Pancreas (tissue), 10 donors: ENCODE results near the gene BEGAIN. TPM values are rescaled to one million over a fixed set of nuclear protein-coding genes. Genes with fewer than 3 reads are reported as not detected.

Source experiments
- ATAC-seq, 4 donors: fragments of 200-7000 bp; cut with Tn5 transposase; one replicate each; pipeline versions ENCODE4 v1.8.0 to v1.9.1; 2020; ENCODE audit warnings: mild to moderate bottlenecking in 4 of 4, moderate library complexity in 4 of 4
- DNase-seq, 6 donors: peaks; one replicate each; pipeline ENCODE4 v3.0.0-alpha.2; 2020
- FAIRE-seq: peaks from 2 replicates; lab custom pipeline; 2012; peaks lifted over from hg19 to GRCh38; lab: Jason Lieb, UNC
- H3K27ac ChIP-seq, 4 donors: fragments of 200-600 bp; sonication (generic); 1 replicate in 3 of 4; 2 replicates in 1 of 4; pipeline versions ENCODE4 v1.5.0 to v1.8.0; 2020
- H3K27me3 ChIP-seq, 4 donors: fragments of 200-600 bp; one replicate each; pipeline ENCODE4 v1.8.0; 2021
- H3K36me3 ChIP-seq, 3 donors: fragments of 200-600 bp; sonication (generic) in 1 of 3; one replicate each; pipeline versions ENCODE4 v1.5.0 to v1.8.0; 2020 to 2021
- H3K4me1 ChIP-seq, 3 donors: fragments of 200-600 bp; one replicate each; pipeline ENCODE4 v1.8.0; 2021
- H3K4me3 ChIP-seq, 4 donors: fragments of 200-600 bp; sonication (generic) in 2 of 4; one replicate each; pipeline versions ENCODE4 v1.5.0 to v1.8.0; 2020 to 2021
- H3K9me3 ChIP-seq, 4 donors: fragments of 200-600 bp; one replicate each; pipeline ENCODE4 v1.8.0; 2021
- WGBS, 2 donors: extraction: QIAGEN DNeasy Blood & Tissue Kit; methylation state at CpG; one replicate each; pipeline ENCODE4 v1.1.7; 2013; 5-methylcytosine and 5-hydroxymethylcytosine counted together
- intact Hi-C, 3 donors: fragments of 100-400 bp; cut with DNase I; formaldehyde crosslinking; loops; one replicate each; pipeline versions ENCODE4 v1.11.1 to v1.14.2; 2022
- polyA plus RNA-seq, 2 donors: library from polyadenylated mRNA; stranded (reverse); fragments of 200-250 nt; gene quantifications; one replicate each; pipeline ENCODE4 v1.2.3, GENCODE V29; 2013
- total RNA-seq, 6 donors: library from RNA; stranded (reverse); fragmentation: NEBNext Ultra II Directional in 4 of 6; extraction: Animal tissue kit (Norgen Biotek cat#: 25700) in 4 of 6; gene quantifications; one replicate each; pipeline versions ENCODE4 v1.2.1 to v1.2.4, GENCODE V29; 2021 to 2023
- TF ChIP-seq, protein P1 (sequence below), 4 donors: fragments of 200-600 bp; sonication (generic) in 3 of 4; IDR thresholded peaks; one replicate each; pipeline versions ENCODE4 v1.5.0 to v1.8.0; 2021; ENCODE audit warnings: antibody characterized with exemption in 4 of 4
- donor health status: healthy with polysubstance abuse.
- donor health status: DM: no; HTN: no; CAD: no; lungs with moderate emphysema.
- donor health status: DM: no; HTN: no; CAD: no.
- donor health status: control.
- donor health status: control.
- donor health status: Bipolar disorder and iron deficiency.
- donor health status: DM: yes; HTN: yes; CAD: no.
- donor health status: DM: no; HTN: no; CAD: no.
- donor health status: DM: no; HTN: no; CAD: no.
- donor health status: DM: yes; HTN: yes; CAD: no.

The BEGAIN gene
- total and polyA plus RNA-seq, 8 donors = 9.1 to 32.2 (median 15.4) TPM

DNA sequence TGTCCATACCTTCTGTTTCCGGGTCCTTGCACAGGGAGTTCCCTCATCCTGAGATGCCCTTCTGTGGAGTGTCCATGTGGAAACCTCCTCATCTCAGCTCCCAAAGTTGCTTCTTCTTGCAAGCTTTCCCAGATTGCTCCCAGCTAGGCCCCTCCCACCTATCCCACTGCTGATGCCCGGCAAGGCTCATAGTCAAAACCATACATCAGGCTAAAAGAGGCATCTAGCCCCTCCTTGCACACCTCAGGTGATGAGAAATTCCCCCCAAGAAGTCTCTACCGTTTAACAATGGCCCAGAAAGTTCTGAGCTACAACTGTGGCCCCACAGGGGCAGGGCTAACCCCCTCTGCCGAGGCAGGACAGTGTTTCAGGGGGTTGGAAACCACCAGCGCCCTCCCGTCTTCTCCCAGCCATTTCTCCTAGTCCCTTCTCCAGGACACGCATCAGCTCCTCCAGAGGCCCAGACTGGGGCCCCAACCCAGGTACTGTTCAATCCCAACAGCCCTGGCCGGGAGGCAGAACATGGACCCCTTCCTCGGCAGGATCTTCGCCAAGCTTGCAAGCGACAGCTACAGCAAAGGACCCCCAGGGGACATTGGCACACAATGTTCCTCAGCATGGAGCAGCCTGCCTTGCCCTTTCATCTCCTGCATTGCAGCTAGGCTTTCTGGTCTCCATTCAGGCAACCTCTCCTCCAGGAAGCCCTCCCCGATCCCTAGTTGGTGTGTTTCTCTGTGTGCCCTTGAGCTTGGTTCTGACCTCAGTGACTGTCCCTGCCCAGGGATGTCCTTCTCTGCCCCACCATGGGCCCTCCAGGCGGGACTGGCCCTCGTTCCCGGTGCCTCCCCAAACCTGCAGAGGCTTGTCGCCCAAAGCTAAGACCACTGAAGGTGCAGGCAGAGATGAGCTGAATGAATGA is 4.5 kb upstream of the BEGAIN start:
- intact Hi-C loops = no loop called here
- peak in 2 of 6 donors; percentile 39 to 41 for DNase-seq
- H3K27ac ChIP-seq = no peak overlapping the region
- no peak for FAIRE-seq
- TF ChIP-seq, protein P1, sequence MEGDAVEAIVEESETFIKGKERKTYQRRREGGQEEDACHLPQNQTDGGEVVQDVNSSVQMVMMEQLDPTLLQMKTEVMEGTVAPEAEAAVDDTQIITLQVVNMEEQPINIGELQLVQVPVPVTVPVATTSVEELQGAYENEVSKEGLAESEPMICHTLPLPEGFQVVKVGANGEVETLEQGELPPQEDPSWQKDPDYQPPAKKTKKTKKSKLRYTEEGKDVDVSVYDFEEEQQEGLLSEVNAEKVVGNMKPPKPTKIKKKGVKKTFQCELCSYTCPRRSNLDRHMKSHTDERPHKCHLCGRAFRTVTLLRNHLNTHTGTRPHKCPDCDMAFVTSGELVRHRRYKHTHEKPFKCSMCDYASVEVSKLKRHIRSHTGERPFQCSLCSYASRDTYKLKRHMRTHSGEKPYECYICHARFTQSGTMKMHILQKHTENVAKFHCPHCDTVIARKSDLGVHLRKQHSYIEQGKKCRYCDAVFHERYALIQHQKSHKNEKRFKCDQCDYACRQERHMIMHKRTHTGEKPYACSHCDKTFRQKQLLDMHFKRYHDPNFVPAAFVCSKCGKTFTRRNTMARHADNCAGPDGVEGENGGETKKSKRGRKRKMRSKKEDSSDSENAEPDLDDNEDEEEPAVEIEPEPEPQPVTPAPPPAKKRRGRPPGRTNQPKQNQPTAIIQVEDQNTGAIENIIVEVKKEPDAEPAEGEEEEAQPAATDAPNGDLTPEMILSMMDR (IDR thresholded peaks at IDR 0.05) = no peak
- 85 to 88% methylated on average over 16 of the region's 16 CpGs for WGBS, 2 donors
- no peaks in the 10 kb centered on the region for H3K4me1 ChIP-seq
- ATAC-seq = no peak
- H3K9me3 ChIP-seq = no peaks in the 10 kb centered on the region
- no peaks in the 10 kb centered on the region for H3K36me3 ChIP-seq
- no peaks in the 10 kb centered on the region for H3K27me3 ChIP-seq
- no peak overlapping the region for H3K4me3 ChIP-seq

DNA sequence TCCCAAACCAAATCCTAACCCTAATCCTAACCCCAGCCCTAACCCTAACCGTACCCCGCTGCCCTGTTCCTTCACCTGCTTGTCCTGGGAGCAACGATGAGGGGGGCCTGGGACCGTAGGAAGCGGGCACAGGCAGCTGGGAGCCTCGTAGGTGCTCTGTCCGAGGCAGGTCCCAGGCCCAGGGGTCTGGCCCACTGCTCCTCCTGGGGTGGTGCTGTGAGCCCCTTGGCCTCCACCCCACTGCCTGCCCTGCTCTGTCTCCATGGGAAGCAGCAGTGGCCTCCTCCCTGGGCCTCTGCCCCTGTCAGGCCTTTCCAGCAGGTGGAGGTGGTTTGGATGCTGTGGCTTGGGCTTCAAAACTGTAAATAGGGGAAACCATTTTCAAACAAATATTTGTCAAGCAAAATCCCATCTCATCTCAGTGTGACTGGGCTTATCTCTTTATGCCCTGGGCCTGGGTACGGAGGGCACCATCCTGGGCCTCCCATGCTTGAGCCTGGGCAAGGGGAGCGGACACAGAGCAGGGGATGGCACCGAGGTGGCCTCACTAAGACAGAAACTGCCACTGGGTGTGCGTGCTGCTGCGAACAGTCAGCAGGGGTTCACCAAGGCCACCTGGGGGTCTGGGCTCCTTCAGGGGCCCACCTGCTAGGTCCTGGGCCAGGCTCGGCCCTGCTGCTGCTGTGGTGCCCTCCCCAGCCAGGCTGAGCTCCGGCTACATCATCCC is 3.7 kb upstream of the BEGAIN start:
- no peaks in the 10 kb centered on the region for H3K36me3 ChIP-seq
- H3K27ac ChIP-seq = no peak overlapping the region
- intact Hi-C loops = no loop called here
- no peaks in the 10 kb centered on the region for H3K27me3 ChIP-seq
- ATAC-seq (no peak), FAIRE-seq (no peak), DNase-seq (peak in 2 of 6 donors; percentile 30 to 53)
- H3K4me3 ChIP-seq = no peak overlapping the region
- TF ChIP-seq, protein P1 (IDR thresholded peaks at IDR 0.05) = no peak
- 90 to 92% methylated on average over 14 of the region's 14 CpGs for WGBS, 2 donors
- H3K4me1 ChIP-seq = peaks cover 0 to 4% (median 0%) of the 10 kb centered on the region in 3 donors
- H3K9me3 ChIP-seq = no peaks in the 10 kb centered on the region

DNA sequence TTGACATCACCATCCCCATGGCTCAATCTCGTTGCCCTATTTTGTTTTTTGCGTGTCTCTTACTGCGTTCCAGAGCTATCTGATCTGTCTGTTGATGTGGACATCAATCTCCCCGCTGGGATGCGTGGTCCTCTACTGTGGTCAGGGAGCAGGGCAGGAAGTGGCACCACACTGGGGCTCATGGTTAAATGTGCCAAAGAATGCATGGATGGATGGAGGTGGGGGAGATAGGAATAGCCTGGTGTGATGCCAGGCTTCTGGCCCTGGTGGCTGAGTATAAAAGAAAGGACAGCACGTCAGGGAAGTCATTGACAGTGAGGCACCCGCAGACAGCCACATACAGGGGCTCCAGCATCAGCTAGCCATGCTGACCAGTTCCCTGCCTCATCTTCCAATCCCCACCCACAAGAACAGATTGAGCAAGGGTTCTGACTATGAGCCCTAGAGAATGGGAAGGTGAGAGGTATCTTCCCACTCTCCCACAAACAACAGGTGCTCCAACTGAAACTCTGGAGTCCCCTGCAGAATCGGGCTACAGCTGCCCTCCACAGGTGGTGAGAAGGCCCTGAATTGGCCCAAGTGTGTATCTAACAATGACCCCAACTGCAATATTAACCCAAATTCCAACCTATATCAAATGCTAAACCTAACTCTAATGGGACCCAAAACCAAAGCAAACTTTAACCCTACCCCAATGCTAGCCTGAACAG is 2.7 kb upstream of the BEGAIN start:
- TF ChIP-seq, protein P1 (IDR thresholded peaks at IDR 0.05) = no peak
- FAIRE-seq = no peak
- no peaks in the 10 kb centered on the region for H3K9me3 ChIP-seq
- H3K4me3 ChIP-seq = no peak overlapping the region
- no peak overlapping the region for H3K27ac ChIP-seq
- 83% methylated on average over 8 of the region's 8 CpGs for whole genome bisulfite sequencing, 2 donors
- no peaks in the 10 kb centered on the region for H3K36me3 ChIP-seq
- ATAC-seq = no peak
- H3K4me1 ChIP-seq = peaks cover 0 to 4% (median 0%) of the 10 kb centered on the region in 3 donors
- H3K27me3 ChIP-seq = no peaks in the 10 kb centered on the region
- intact Hi-C loops = no loop called here
- DNase-seq = peak in 1 of 6 donors; percentile 36

DNA sequence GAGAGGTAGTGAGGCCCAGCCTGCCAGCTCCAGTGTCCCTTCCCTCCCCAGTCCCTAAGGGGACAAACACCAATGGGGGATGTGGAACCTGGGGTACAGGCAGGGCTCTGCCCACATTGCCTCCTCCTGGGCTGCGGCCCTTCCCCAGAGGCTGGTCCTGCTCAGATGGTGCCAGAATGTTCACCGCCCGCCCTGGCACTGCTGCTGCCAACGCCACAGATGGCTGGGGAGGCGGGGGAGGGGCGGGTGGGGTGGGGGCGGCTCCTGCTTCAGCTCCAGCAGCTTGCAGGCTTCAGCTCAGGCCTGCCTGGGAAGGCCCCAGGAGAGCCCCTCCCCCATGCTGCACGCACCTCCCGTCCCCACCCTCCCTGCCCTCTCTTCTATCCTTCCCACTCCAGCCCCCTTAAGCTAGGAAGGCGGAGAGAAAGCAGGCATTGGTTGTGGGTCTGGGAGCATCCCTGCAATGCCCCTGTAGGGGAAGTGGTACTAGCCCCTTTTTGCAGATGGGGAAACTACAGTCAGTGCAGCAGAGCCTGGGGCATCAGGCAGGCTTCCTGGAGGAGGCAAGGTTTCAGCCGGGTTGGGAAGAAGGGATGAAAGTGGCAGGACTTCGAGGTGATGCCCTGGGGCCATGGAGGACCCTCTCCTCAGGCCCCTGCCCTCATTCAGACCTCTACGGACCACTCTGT is 2.0 kb upstream of the BEGAIN start:
- TF ChIP-seq, protein P1 (IDR thresholded peaks at IDR 0.05) = no peak
- Histone ChIP-seq H3K36me3 (no peaks in the 10 kb centered on the region), H3K27ac (no peak overlapping the region), H3K27me3 (no peaks in the 10 kb centered on the region), H3K9me3 (no peaks in the 10 kb centered on the region), H3K4me3 (no peak overlapping the region), H3K4me1 (peaks cover 0 to 4% (median 0%) of the 10 kb centered on the region in 3 donors)
- intact Hi-C loops = no loop called here
- DNase-seq (peak in 1 of 6 donors; percentile 28), FAIRE-seq (no peak), ATAC-seq (no peak)
- WGBS, 2 donors = 68 to 71% methylated on average over 9 to 13 of the region's 13 CpGs
